ELR (cell line): ENCODE results near the gene ARMC10.
A peak's percentile ranks its signal among the peaks of the same experiment; 100 is the strongest.
"Not testable (repeated sequence)": the region's sequence is repeated elsewhere in the genome, so short reads cannot be mapped to it uniquely, and the experiment has no call there.

ENCODE experiments used
- DNase-seq: peaks from one replicate; pipeline ENCODE4 v3.0.0-alpha.2; 2015; ENCODE audit warnings: low read depth

ARMC10 gene

GRCh38 chr7:103078226-103078625, 3.3 kb downstream of the ARMC10 start:
- DNase-seq = not testable (repeated sequence)

GRCh38 chr7:103079836-103080235, 4.9 kb downstream of the ARMC10 start:
- no peak for DNase-seq

- no peak for DNase-seq
Measured at GRCh38 chr7:103080923-103081322, 6.0 kb downstream of the ARMC10 start.

GRCh38 chr7:103082497-103082896, 7.6 kb downstream of the ARMC10 start:
- no peak for DNase-seq

GRCh38 chr7:103083210-103083609, 8.3 kb downstream of the ARMC10 start:
- no peak for DNase-seq

GRCh38 chr7:103092321-103092720, 17.4 kb downstream of the ARMC10 start:
- DNase-seq = not testable (repeated sequence)

- DNase-seq = no peak
Measured at GRCh38 chr7:103093429-103093828, 18.5 kb downstream of the ARMC10 start.

- peak; percentile 17 for DNase-seq
Measured at GRCh38 chr7:103094102-103094501, 19.2 kb downstream of the ARMC10 start.

GRCh38 chr7:103095558-103095957, 20.6 kb downstream of the ARMC10 start:
- not testable (repeated sequence) for DNase-seq

GRCh38 chr7:103097041-103097440, 22.1 kb downstream of the ARMC10 start:
- DNase-seq = no peak

- no peak for DNase-seq
Measured at GRCh38 chr7:103100348-103100747, 25.4 kb downstream of the ARMC10 start.

GRCh38 chr7:103101543-103101942, 26.6 kb downstream of the ARMC10 start:
- DNase-seq = no peak

- no peak for DNase-seq
Measured at GRCh38 chr7:103106005-103106702, 31.2 kb downstream of the ARMC10 start.

- DNase-seq = not testable (repeated sequence)
Measured at GRCh38 chr7:103106703-103107070, 31.7 kb downstream of the ARMC10 start.

- DNase-seq = peak; percentile 82
Measured at GRCh38 chr7:103113164-103113563, 38.2 kb downstream of the ARMC10 start.

- no peak for DNase-seq
Measured at GRCh38 chr7:103114576-103115008, 39.7 kb downstream of the ARMC10 start.

GRCh38 chr7:103115771-103116170, 40.8 kb downstream of the ARMC10 start:
- no peak for DNase-seq

- DNase-seq = no peak
Measured at GRCh38 chr7:103116511-103116910, 41.6 kb downstream of the ARMC10 start.

- no peak for DNase-seq
Measured at GRCh38 chr7:103116991-103117390, 42.1 kb downstream of the ARMC10 start.

GRCh38 chr7:103117465-103117864, 42.5 kb downstream of the ARMC10 start:
- no peak for DNase-seq

- no peak for DNase-seq
Measured at GRCh38 chr7:103119791-103120291, 44.9 kb downstream of the ARMC10 start.

GRCh38 chr7:103120362-103120761, 45.4 kb downstream of the ARMC10 start:
- no peak for DNase-seq

- no peak for DNase-seq
Measured at GRCh38 chr7:103121641-103122040, 46.7 kb downstream of the ARMC10 start.

- no peak for DNase-seq
Measured at GRCh38 chr7:103123529-103123928, 48.6 kb downstream of the ARMC10 start.
